ENCODE data around the gene TAF6L.

The TAF6L gene

DNA sequence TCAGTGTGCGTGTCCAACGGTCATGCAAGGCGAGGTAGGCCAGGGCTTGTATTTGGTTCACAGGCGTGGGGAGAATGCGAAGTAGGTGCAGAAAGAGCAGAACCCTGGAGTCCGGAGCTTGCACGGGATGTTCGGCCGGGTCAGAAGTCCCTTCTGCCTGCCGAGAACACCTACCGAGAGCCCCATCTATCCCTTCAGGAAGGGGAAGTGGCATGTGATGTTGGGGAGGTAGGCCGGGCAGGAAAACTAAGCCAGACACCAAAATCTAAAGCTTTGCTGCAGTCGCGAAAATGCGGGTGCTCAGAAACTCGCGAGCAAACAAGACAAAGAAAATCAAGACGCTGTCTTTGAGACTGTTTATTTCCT lies 435 bp upstream of the TAF6L start:
- peak overlapping the region; percentile 65 for H3K4me3 ChIP-seq (ENCODE audit: low read length)
- peak; percentile 17 for DNase-seq (ENCODE audit: low read depth)
- TF ChIP-seq CTCF (IDR thresholded peaks at IDR 0.05; ENCODE audit: insufficient read depth, low read depth, low read length, missing control alignments), result no peak

DNA sequence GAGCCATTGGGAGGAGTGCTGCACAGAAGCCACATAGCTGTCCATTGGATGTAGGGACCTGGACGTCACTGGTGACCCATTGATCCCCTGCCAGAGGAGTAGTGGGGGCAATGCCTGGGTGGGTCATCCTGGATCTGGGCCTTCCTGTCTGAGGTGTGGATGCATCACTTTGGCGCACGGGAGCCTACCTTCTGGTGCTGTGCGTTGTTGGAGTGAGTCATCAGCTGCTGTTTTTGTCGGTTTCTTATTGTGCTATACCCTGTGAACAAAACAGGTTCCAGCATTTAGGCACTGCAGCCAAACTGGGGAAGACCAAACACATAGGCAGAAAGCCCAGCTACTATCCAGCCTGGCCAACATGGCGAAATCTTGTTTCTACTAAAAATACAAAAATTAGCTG lies 3.2 kb downstream of the TAF6L start:
- no peak for TF ChIP-seq CTCF (IDR thresholded peaks at IDR 0.05; ENCODE audit: insufficient read depth, low read depth, low read length, missing control alignments)
- DNase-seq (ENCODE audit: low read depth), result peak; percentile 53
- H3K4me3 ChIP-seq (ENCODE audit: low read length), result no peak overlapping the region

GRCh38 chr11:62775646-62776045 lies 4.5 kb downstream of the TAF6L start:
- no peak for DNase-seq (ENCODE audit: low read depth)
- no peak overlapping the region for H3K4me3 ChIP-seq (ENCODE audit: low read length)
- TF ChIP-seq CTCF (IDR thresholded peaks at IDR 0.05; ENCODE audit: insufficient read depth, low read depth, low read length, missing control alignments), result no peak

GRCh38 chr11:62777389-62777788 lies 6.2 kb downstream of the TAF6L start:
- no peak for TF ChIP-seq CTCF (IDR thresholded peaks at IDR 0.05; ENCODE audit: insufficient read depth, low read depth, low read length, missing control alignments)
- no peak overlapping the region for H3K4me3 ChIP-seq (ENCODE audit: low read length)
- DNase-seq (ENCODE audit: low read depth), result no peak

GRCh38 chr11:62778441-62778840 lies 7.2 kb downstream of the TAF6L start:
- no peak for TF ChIP-seq CTCF (IDR thresholded peaks at IDR 0.05; ENCODE audit: insufficient read depth, low read depth, low read length, missing control alignments)
- H3K4me3 ChIP-seq (ENCODE audit: low read length), result no peak overlapping the region
- no peak for DNase-seq (ENCODE audit: low read depth)

GRCh38 chr11:62782753-62783152 lies 11.6 kb downstream of the TAF6L start:
- TF ChIP-seq CTCF (IDR thresholded peaks at IDR 0.05; ENCODE audit: insufficient read depth, low read depth, low read length, missing control alignments), result no peak
- no peak overlapping the region for H3K4me3 ChIP-seq (ENCODE audit: low read length)
- no peak for DNase-seq (ENCODE audit: low read depth)

GRCh38 chr11:62786318-62787004 lies 15.3 kb downstream of the TAF6L start:
- H3K4me3 ChIP-seq (ENCODE audit: low read length), result peak overlapping the region; percentile 77
- peak; percentile 78 for DNase-seq (ENCODE audit: low read depth)
- peak; percentile 89 for TF ChIP-seq CTCF (IDR thresholded peaks at IDR 0.05; ENCODE audit: insufficient read depth, low read depth, low read length, missing control alignments)
